ENCODE data around the gene PGAM2. TPM values are rescaled to one million over a fixed set of nuclear protein-coding genes. Genes with fewer than 3 reads are reported as not detected.

PGAM2 gene
- total and polyA plus RNA-seq, 7 experiments from 2014 or later: 0.73 to 3.1 (median 1.8) TPM; not detected in 2

- intact Hi-C loops (cut with micrococcal nuclease): loop anchor here in 1 of 2 donors (1.0 kb wide), 1 partner anchor 12 kb away; the partner anchor contains the start of gene PGAM2
- H3K9me3 Mint-ChIP-seq: no peaks in the 10 kb centered on the region
- peaks cover 3 to 58% (median 27%) of the 10 kb centered on the region in 5 donors for H3K36me3 Mint-ChIP-seq
- Histone ChIP-seq H3K4me3 (ENCODE audit: low read length) (no peak overlapping the region), H3K9me3 (ENCODE audit: control insufficient read depth in 2 of 3, low read length in 3 of 3) (no peaks in the 10 kb centered on the region), H3K27me3 (ENCODE audit: control insufficient read depth in 2 of 2, insufficient read depth in 2 of 2, low read length in 2 of 2) (no peaks in the 10 kb centered on the region), H3K27ac (ENCODE audit: low read depth, low read length) (peak overlapping the region; percentile 51), H3K36me3 (ENCODE audit: control insufficient read depth in 2 of 3, insufficient read depth in 3 of 3, low read length in 3 of 3) (peaks cover 24 to 72% (median 27%) of the 10 kb centered on the region in 3 experiments), H3K4me1 (ENCODE audit: control insufficient read depth in 2 of 2, insufficient read depth in 2 of 2, low read length in 2 of 2) (peaks cover 0 to 49% of the 10 kb centered on the region in 2 donors)
- no peaks in the 10 kb centered on the region for H3K27me3 Mint-ChIP-seq
- peaks cover 34 to 75% (median 50%) of the 10 kb centered on the region in 7 donors for H3K4me1 Mint-ChIP-seq
- peak overlapping the region in 7 of 9 donors; percentile 72 to 94 (median 86) for H3K27ac Mint-ChIP-seq
- no peak for DNase-seq
- ChIA-PET CTCF (no interaction called here), POLR2A (interaction anchor here (0.7 to 8.3 kb wide), 5 partner anchors 8 to 148 kb away, joined by 3 to 63 read pairs (median 4); partner anchors contain the start of genes DBNL, PGAM2 and YKT6)
- H3K4me3 Mint-ChIP-seq: peak overlapping the region in 4 of 10 donors; percentile 33 to 73 (median 68)
- ATAC-seq: no peak
These were observed 12.5 kb downstream of the PGAM2 start for GRCh38 chr7:44052771-44053365.

- peaks cover 45 to 82% (median 61%) of the 10 kb centered on the region in 7 donors for H3K4me1 Mint-ChIP-seq
- H3K36me3 ChIP-seq (ENCODE audit: control insufficient read depth in 2 of 3, insufficient read depth in 3 of 3, low read length in 3 of 3): peaks cover 16 to 61% (median 24%) of the 10 kb centered on the region in 3 experiments
- no peak for DNase-seq
- ChIA-PET CTCF (interaction anchor here (1.4 kb wide), 1 partner anchor 32 kb away, joined by 5 read pairs; no protein-coding TSS in a partner anchor), POLR2A (interaction anchor here (0.6 to 8.3 kb wide), 8 partner anchors 6 to 626 kb away, joined by 3 to 63 read pairs (median 3); partner anchors contain the start of genes DBNL, PGAM2 and YKT6)
- H3K4me3 ChIP-seq (ENCODE audit: low read length): no peak overlapping the region
- no peaks in the 10 kb centered on the region for H3K27me3 ChIP-seq (ENCODE audit: control insufficient read depth in 2 of 2, insufficient read depth in 2 of 2, low read length in 2 of 2)
- H3K27ac Mint-ChIP-seq: peak overlapping the region; percentile 71 to 94 (median 88)
- H3K36me3 Mint-ChIP-seq: peaks cover 7 to 57% (median 28%) of the 10 kb centered on the region in 5 donors
- no peaks in the 10 kb centered on the region for H3K9me3 ChIP-seq (ENCODE audit: control insufficient read depth in 2 of 3, low read length in 3 of 3)
- no peak for ATAC-seq
- H3K27ac ChIP-seq (ENCODE audit: low read depth, low read length): peak overlapping the region; percentile 57
- intact Hi-C loops (cut with micrococcal nuclease): loop anchor here in 1 of 2 donors (1.0 kb wide), 1 partner anchor 14 kb away; the partner anchor contains the start of gene PGAM2
- peak overlapping the region; percentile 25 to 73 (median 70) for H3K4me3 Mint-ChIP-seq
- peaks cover 7 to 57% of the 10 kb centered on the region in 2 donors for H3K4me1 ChIP-seq (ENCODE audit: control insufficient read depth in 2 of 2, insufficient read depth in 2 of 2, low read length in 2 of 2)
- H3K9me3 Mint-ChIP-seq: no peaks in the 10 kb centered on the region
- H3K27me3 Mint-ChIP-seq: no peaks in the 10 kb centered on the region
These were observed 13.7 kb downstream of the PGAM2 start for GRCh38 chr7:44051611-44052220.

- Histone ChIP-seq H3K27ac (ENCODE audit: low read depth, low read length) (peak overlapping the region; percentile 57), H3K4me3 (ENCODE audit: low read length) (no peak overlapping the region), H3K27me3 (ENCODE audit: control insufficient read depth in 2 of 2, insufficient read depth in 2 of 2, low read length in 2 of 2) (no peaks in the 10 kb centered on the region), H3K36me3 (ENCODE audit: control insufficient read depth in 2 of 3, insufficient read depth in 3 of 3, low read length in 3 of 3) (peaks cover 14 to 54% (median 24%) of the 10 kb centered on the region in 3 experiments), H3K4me1 (ENCODE audit: control insufficient read depth in 2 of 2, insufficient read depth in 2 of 2, low read length in 2 of 2) (peaks cover 13 to 63% of the 10 kb centered on the region in 2 donors), H3K9me3 (ENCODE audit: control insufficient read depth in 2 of 3, low read length in 3 of 3) (no peaks in the 10 kb centered on the region)
- Mint-ChIP-seq H3K4me1 (peaks cover 52 to 85% (median 65%) of the 10 kb centered on the region in 7 donors), H3K27me3 (no peaks in the 10 kb centered on the region), H3K4me3 (peak overlapping the region in 9 of 10 donors; percentile 51 to 73 (median 70)), H3K9me3 (no peaks in the 10 kb centered on the region), H3K36me3 (peaks cover 7 to 56% (median 32%) of the 10 kb centered on the region in 5 donors), H3K27ac (peak overlapping the region; percentile 52 to 94 (median 88))
- DNase-seq: no peak
- ChIA-PET CTCF (interaction anchor here (0.9 to 1.4 kb wide), 2 partner anchors 31 to 97 kb away, joined by 4 to 5 read pairs; no protein-coding TSS in a partner anchor), POLR2A (interaction anchor here (1.0 to 8.3 kb wide), 5 partner anchors 6 to 435 kb away, joined by 3 to 63 read pairs (median 6); partner anchors contain the start of genes DBNL and PGAM2)
- intact Hi-C loops (cut with micrococcal nuclease): no loop called here
- no peak for ATAC-seq
These were observed 14.3 kb downstream of the PGAM2 start for GRCh38 chr7:44050915-44051560.

GRCh38 chr7:44050121-44050914, 15.0 kb downstream of the PGAM2 start:
- POLR2A ChIA-PET: interaction anchor here (1.0 to 6.4 kb wide), 3 partner anchors 15 to 31 kb away, joined by 3 to 63 read pairs (median 6); partner anchors contain the start of gene PGAM2
- Mint-ChIP-seq H3K4me1 (peaks cover 58 to 85% (median 66%) of the 10 kb centered on the region in 7 donors), H3K4me3 (peak overlapping the region in 8 of 10 donors; percentile 53 to 73 (median 70)), H3K36me3 (peaks cover 7 to 49% (median 35%) of the 10 kb centered on the region in 5 donors), H3K27me3 (no peaks in the 10 kb centered on the region), H3K9me3 (no peaks in the 10 kb centered on the region), H3K27ac (peak overlapping the region; percentile 52 to 94 (median 88))
- Histone ChIP-seq H3K4me3 (ENCODE audit: low read length) (no peak overlapping the region), H3K4me1 (ENCODE audit: control insufficient read depth in 2 of 2, insufficient read depth in 2 of 2, low read length in 2 of 2) (peaks cover 21 to 67% of the 10 kb centered on the region in 2 donors), H3K27me3 (ENCODE audit: control insufficient read depth in 2 of 2, insufficient read depth in 2 of 2, low read length in 2 of 2) (no peaks in the 10 kb centered on the region), H3K27ac (ENCODE audit: low read depth, low read length) (peak overlapping the region; percentile 57), H3K9me3 (ENCODE audit: control insufficient read depth in 2 of 3, low read length in 3 of 3) (no peaks in the 10 kb centered on the region), H3K36me3 (ENCODE audit: control insufficient read depth in 2 of 3, insufficient read depth in 3 of 3, low read length in 3 of 3) (peaks cover 14 to 53% (median 24%) of the 10 kb centered on the region in 3 experiments)
- ATAC-seq (no peak), DNase-seq (no peak)
- intact Hi-C loops (cut with micrococcal nuclease): no loop called here
- CTCF ChIA-PET: interaction anchor here (0.9 to 1.4 kb wide), 2 partner anchors 31 to 97 kb away, joined by 4 to 5 read pairs; no protein-coding TSS in a partner anchor

GRCh38 chr7:44048031-44048795, 17.2 kb downstream of the PGAM2 start:
- peak overlapping the region; percentile 44 for H3K27ac ChIP-seq (ENCODE audit: low read depth, low read length)
- POLR2A ChIA-PET: interaction anchor here (1.4 to 6.5 kb wide), 4 partner anchors 7 to 75 kb away, joined by 3 to 66 read pairs (median 30); partner anchors contain the start of genes PGAM2 and POLD2
- intact Hi-C loops (cut with micrococcal nuclease): no loop called here

More at GRCh38 chr7:44048031-44048795, 17.2 kb downstream of the PGAM2 start:
- Mint-ChIP-seq H3K4me3 (peak overlapping the region; percentile 3 to 92 (median 42)), H3K36me3 (peaks cover 7 to 45% (median 31%) of the 10 kb centered on the region in 5 donors), H3K27ac (peak overlapping the region; percentile 57 to 99 (median 86)), H3K27me3 (no peaks in the 10 kb centered on the region), H3K4me1 (peaks cover 60 to 88% (median 74%) of the 10 kb centered on the region in 7 donors), H3K9me3 (no peaks in the 10 kb centered on the region)
- peaks cover 23 to 77% of the 10 kb centered on the region in 2 donors for H3K4me1 ChIP-seq (ENCODE audit: control insufficient read depth in 2 of 2, insufficient read depth in 2 of 2, low read length in 2 of 2)
- no peak for DNase-seq
- H3K36me3 ChIP-seq (ENCODE audit: control insufficient read depth in 2 of 3, insufficient read depth in 3 of 3, low read length in 3 of 3): peaks cover 14 to 48% (median 14%) of the 10 kb centered on the region in 3 experiments
- no peaks in the 10 kb centered on the region for H3K27me3 ChIP-seq (ENCODE audit: control insufficient read depth in 2 of 2, insufficient read depth in 2 of 2, low read length in 2 of 2)
- no peak overlapping the region for H3K4me3 ChIP-seq (ENCODE audit: low read length)
- H3K9me3 ChIP-seq (ENCODE audit: control insufficient read depth in 2 of 3, low read length in 3 of 3): no peaks in the 10 kb centered on the region
- CTCF ChIA-PET: interaction anchor here (0.7 kb wide), 1 partner anchor 21 kb away, joined by 3 read pairs; no protein-coding TSS in a partner anchor
- no peak for ATAC-seq
